B cell (primary cell): ENCODE results near the gene CCDC138. TPM values are rescaled to one million over a fixed set of nuclear protein-coding genes. Genes with fewer than 3 reads are reported as not detected.

ENCODE experiments used
- ATAC-seq: fragments of 200-7000 bp; cut with Tn5 transposase; one replicate; pipeline ENCODE4 v1.10.0; 2021; ENCODE audit warnings: low read depth, mild to moderate bottlenecking, moderate number of reproducible peaks, moderate library complexity
- CTCF ChIA-PET: fragments of 350-600 bp; sonication (Branson Sonifier 250); formaldehyde crosslinking; loops from one replicate; lab custom pipeline; 2021; ENCODE audit warnings: antibody characterized with exemption, inconsistent platforms; lab: Charles Lee
- POLR2A ChIA-PET: fragments of 350-600 bp; sonication (Branson Sonifier 250); formaldehyde crosslinking; loops from one replicate; lab custom pipeline; 2021; ENCODE audit warnings: antibody characterized with exemption; lab: Charles Lee
- DNase-seq: peaks from one replicate; pipeline ENCODE4 v3.0.0; 2013
- H2AFZ ChIP-seq: 2 replicates; pipeline ENCODE4 v1.6.1; 2012; ENCODE audit warnings: mild to moderate bottlenecking, low read depth, low read length; ENCODE audit not compliant: insufficient read depth, poor library complexity, severe bottlenecking
- H3K27ac ChIP-seq, 2 donors: 1 replicate in 1 of 2; 2 replicates in 1 of 2; pipeline ENCODE4 v1.5.1; 2012 to 2013; ENCODE audit warnings: low read length in 2 of 2, mild to moderate bottlenecking in 2 of 2, moderate library complexity in 1 of 2
- H3K27me3 ChIP-seq, 4 experiments: fragments of 200-600 bp in 1 of 4; sonication (generic) in 1 of 4; replicated peaks in 1 of 4; 1 replicate in 2 of 4; 2 replicates in 2 of 4; pipeline versions ENCODE4 v1.6.1 to v1.7.0; 2013 to 2016; ENCODE audit warnings: low read length in 3 of 4, mild to moderate bottlenecking in 2 of 4, mixed read lengths in 1 of 4, moderate library complexity in 1 of 4; ENCODE audit not compliant: insufficient read depth in 4 of 4, control insufficient read depth in 3 of 4; ENCODE audit errors: control extremely low read depth in 1 of 4
- H3K36me3 ChIP-seq, 2 experiments: replicated peaks in 1 of 2; 1 replicate in 1 of 2; 2 replicates in 1 of 2; pipeline versions ENCODE4 v1.6.1 to v1.7.1; 2013; ENCODE audit warnings: low read length in 1 of 2; ENCODE audit not compliant: insufficient read depth in 2 of 2, control insufficient read depth in 1 of 2; ENCODE audit errors: control extremely low read depth in 1 of 2, extremely low read depth in 1 of 2
- H3K4me1 ChIP-seq, 2 donors: fragments of 200-600 bp in 1 of 2; sonication (generic) in 1 of 2; 1 replicate in 1 of 2; 2 replicates in 1 of 2; pipeline versions ENCODE4 v1.5.1 to v1.6.1; 2013 to 2017; ENCODE audit warnings: low read length in 2 of 2; ENCODE audit not compliant: control insufficient read depth in 2 of 2, insufficient read depth in 2 of 2
- H3K4me2 ChIP-seq: replicated peaks from 2 replicates; pipeline ENCODE3; 2012; ENCODE audit warnings: mild to moderate bottlenecking, low read depth, low read length; ENCODE audit not compliant: poor library complexity, severe bottlenecking
- H3K4me3 ChIP-seq, 5 experiments: fragments of 200-600 bp in 1 of 5; sonication (generic) in 1 of 5; 1 replicate in 3 of 5; 2 replicates in 2 of 5; pipeline versions ENCODE4 v1.5.1 to v1.7.0; 2011 to 2016; ENCODE audit warnings: low read length in 4 of 5, mild to moderate bottlenecking in 4 of 5, low read depth in 2 of 5, control low read depth in 1 of 5, moderate library complexity in 1 of 5; ENCODE audit not compliant: insufficient read depth in 1 of 5; ENCODE audit errors: control extremely low read depth in 1 of 5, extremely low read depth in 1 of 5
- H3K79me2 ChIP-seq: fragments of 200-600 bp; sonication (generic); one replicate; pipeline ENCODE4 v1.6.0; 2016; ENCODE audit warnings: low read length; ENCODE audit not compliant: control insufficient read depth, insufficient read depth
- H3K9ac ChIP-seq: fragments of 200-600 bp; sonication (generic); 2 replicates; pipeline ENCODE4 v1.6.1; 2017; ENCODE audit warnings: mild to moderate bottlenecking, low read length, moderate library complexity
- H3K9me3 ChIP-seq, 3 donors: one replicate each; pipeline versions ENCODE4 v1.6.1 to v1.7.1; 2013; ENCODE audit warnings: low read length in 2 of 3; ENCODE audit not compliant: control insufficient read depth in 2 of 3, insufficient read depth in 1 of 3; ENCODE audit errors: control extremely low read depth in 1 of 3
- H4K20me1 ChIP-seq: 2 replicates; pipeline ENCODE4 v1.6.0; 2012; ENCODE audit warnings: mild to moderate bottlenecking, low read length; ENCODE audit not compliant: insufficient read depth, control insufficient read depth, poor library complexity, severe bottlenecking
- H3K27ac Mint-ChIP-seq: one replicate; pipeline ENCODE4 v1.8.0; 2021; ENCODE audit warnings: mixed read lengths
- H3K27me3 Mint-ChIP-seq: one replicate; pipeline ENCODE4 v1.8.0; 2021; ENCODE audit warnings: mixed read lengths
- H3K4me1 Mint-ChIP-seq: one replicate; pipeline ENCODE4 v1.8.0; 2021; ENCODE audit warnings: mixed read lengths
- H3K4me3 Mint-ChIP-seq: one replicate; pipeline ENCODE4 v1.8.0; 2021; ENCODE audit warnings: mixed read lengths
- H3K9me3 Mint-ChIP-seq: one replicate; pipeline ENCODE4 v1.8.0; 2022; ENCODE audit warnings: mixed read lengths; ENCODE audit not compliant: insufficient read depth
- EZH2 ChIP-seq: IDR thresholded peaks from 2 replicates; pipeline ENCODE4 v1.6.1; 2012; ENCODE audit warnings: borderline replicate concordance, low read depth, mild to moderate bottlenecking, moderate library complexity, low read length; ENCODE audit not compliant: insufficient read depth, poor library complexity, severe bottlenecking
- WGBS: methylation state at CpG from one replicate; pipeline ENCODE4 v1.1.5; 2013; ENCODE audit warnings: missing lambda C conversion rate; ENCODE audit not compliant: insufficient coverage; 5-methylcytosine and 5-hydroxymethylcytosine counted together
- intact Hi-C: fragments of 100-400 bp; cut with micrococcal nuclease; formaldehyde crosslinking; loops from one replicate; pipeline ENCODE4 v1.10.0; 2022
- polyA plus RNA-seq: library from polyadenylated mRNA; depleted of rRNA; stranded (reverse); fragments of >200 nt; gene quantifications from 2 replicates; pipeline ENCODE4 v1.2.3, GENCODE V29; 2012
- total RNA-seq, 2 donors: library from RNA; stranded (reverse); fragments of 120-200 nt in 1 of 2; gene quantifications; 1 replicate in 1 of 2; 2 replicates in 1 of 2; pipeline versions ENCODE4 v1.2.3 to v1.2.4, GENCODE V29; 2013 to 2022
- TF ChIP-seq, protein P1 (sequence below): fragments of 200-600 bp; IDR thresholded peaks from one replicate; pipeline ENCODE4 v1.8.0; 2022; ENCODE audit warnings: antibody characterized with exemption, mild to moderate bottlenecking

Gene CCDC138
- total and polyA plus RNA-seq, 2 donors (not counting 1 experiment from before 2014, with no cell fraction given): 3.3 to 16.3 TPM

DNA sequence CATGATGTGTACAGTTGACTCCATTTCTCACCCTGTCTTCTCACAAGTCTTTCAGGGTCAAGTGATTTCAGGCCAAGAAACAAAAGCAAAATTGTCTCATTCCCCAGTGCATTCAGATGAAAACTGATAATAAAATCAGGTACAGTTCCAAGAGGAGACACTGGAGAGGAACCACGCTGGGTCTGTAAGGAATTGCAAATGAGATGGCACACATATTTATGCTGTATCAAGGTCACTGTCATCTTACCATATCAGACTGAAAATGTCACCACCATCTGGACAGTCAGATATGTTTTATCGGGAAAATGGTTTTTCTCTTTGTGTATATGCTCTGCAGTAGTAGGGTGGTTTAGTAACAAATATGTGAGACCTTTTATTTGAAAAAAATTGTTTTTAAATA, 91.7 kb downstream of the CCDC138 start:
- Histone ChIP-seq H3K9ac (no peak overlapping the region), H3K4me1 (no peaks in the 10 kb centered on the region), H2AFZ (no peak overlapping the region), H3K27ac (no peak overlapping the region), H4K20me1 (no peaks in the 10 kb centered on the region), H3K79me2 (no peaks in the 10 kb centered on the region), H3K4me3 (no peak overlapping the region), H3K36me3 (no peaks in the 10 kb centered on the region), H3K9me3 (peaks cover 0 to 5% (median 5%) of the 10 kb centered on the region in 3 donors), H3K27me3 (no peaks in the 10 kb centered on the region), H3K4me2 (no peak overlapping the region)
- DNase-seq: no peak
- no peak for ATAC-seq
- Mint-ChIP-seq H3K9me3 (peaks cover 11% of the 10 kb centered on the region), H3K4me3 (no peak overlapping the region), H3K27me3 (no peaks in the 10 kb centered on the region), H3K4me1 (no peaks in the 10 kb centered on the region), H3K27ac (no peak overlapping the region)
- no peak for TF ChIP-seq EZH2
- TF ChIP-seq, protein P1, sequence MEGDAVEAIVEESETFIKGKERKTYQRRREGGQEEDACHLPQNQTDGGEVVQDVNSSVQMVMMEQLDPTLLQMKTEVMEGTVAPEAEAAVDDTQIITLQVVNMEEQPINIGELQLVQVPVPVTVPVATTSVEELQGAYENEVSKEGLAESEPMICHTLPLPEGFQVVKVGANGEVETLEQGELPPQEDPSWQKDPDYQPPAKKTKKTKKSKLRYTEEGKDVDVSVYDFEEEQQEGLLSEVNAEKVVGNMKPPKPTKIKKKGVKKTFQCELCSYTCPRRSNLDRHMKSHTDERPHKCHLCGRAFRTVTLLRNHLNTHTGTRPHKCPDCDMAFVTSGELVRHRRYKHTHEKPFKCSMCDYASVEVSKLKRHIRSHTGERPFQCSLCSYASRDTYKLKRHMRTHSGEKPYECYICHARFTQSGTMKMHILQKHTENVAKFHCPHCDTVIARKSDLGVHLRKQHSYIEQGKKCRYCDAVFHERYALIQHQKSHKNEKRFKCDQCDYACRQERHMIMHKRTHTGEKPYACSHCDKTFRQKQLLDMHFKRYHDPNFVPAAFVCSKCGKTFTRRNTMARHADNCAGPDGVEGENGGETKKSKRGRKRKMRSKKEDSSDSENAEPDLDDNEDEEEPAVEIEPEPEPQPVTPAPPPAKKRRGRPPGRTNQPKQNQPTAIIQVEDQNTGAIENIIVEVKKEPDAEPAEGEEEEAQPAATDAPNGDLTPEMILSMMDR: no peak
- intact Hi-C loops: no loop called here
- ChIA-PET POLR2A (no interaction called here), CTCF (no interaction called here)
- WGBS: no CpG with 5 or more reads among the region's 2 CpGs

DNA sequence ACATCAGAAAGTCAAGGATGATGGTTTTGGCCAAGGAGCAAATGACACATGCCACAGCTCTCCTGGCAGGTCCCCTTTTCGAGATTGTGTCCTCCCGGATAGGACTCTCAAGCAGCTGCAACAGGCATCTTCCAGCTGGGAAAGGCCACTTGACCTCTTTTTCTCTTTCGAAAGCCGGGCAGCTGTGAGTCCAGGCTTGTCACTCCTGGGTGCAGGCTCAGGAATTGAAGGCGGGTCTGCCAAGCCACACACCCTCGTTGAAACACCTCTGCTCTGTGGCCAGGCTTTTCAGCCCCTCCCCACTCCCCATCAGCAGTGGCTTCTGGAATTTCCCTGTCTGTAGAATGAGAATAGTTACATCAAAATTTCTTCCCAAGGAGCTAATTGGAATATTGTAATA, 98.0 kb downstream of the CCDC138 start:
- Histone ChIP-seq H3K9ac (no peak overlapping the region), H3K4me1 (no peaks in the 10 kb centered on the region), H3K79me2 (no peaks in the 10 kb centered on the region), H2AFZ (no peak overlapping the region), H3K27me3 (no peaks in the 10 kb centered on the region), H3K4me2 (no peak overlapping the region), H4K20me1 (no peaks in the 10 kb centered on the region), H3K27ac (no peak overlapping the region), H3K9me3 (peaks cover 0 to 13% (median 13%) of the 10 kb centered on the region in 3 donors), H3K36me3 (no peaks in the 10 kb centered on the region), H3K4me3 (no peak overlapping the region)
- WGBS: 86% methylated on average over 4 of the region's 6 CpGs
- Mint-ChIP-seq H3K9me3 (peaks cover 8% of the 10 kb centered on the region), H3K27ac (no peak overlapping the region), H3K27me3 (no peaks in the 10 kb centered on the region), H3K4me1 (no peaks in the 10 kb centered on the region), H3K4me3 (no peak overlapping the region)
- TF ChIP-seq EZH2: no peak
- no peak for DNase-seq
- ChIA-PET POLR2A (no interaction called here), CTCF (no interaction called here)
- no peak for ATAC-seq
- intact Hi-C loops: no loop called here
